ENCODE results near the gene CACFD1.

The CACFD1 gene

GRCh38 chr9:133518706-133519449 is 59.1 kb downstream of the CACFD1 start:
- no peak for ATAC-seq

GRCh38 chr9:133519693-133520092 is 59.9 kb downstream of the CACFD1 start:
- no peak for ATAC-seq

GRCh38 chr9:133520121-133520835 is 60.5 kb downstream of the CACFD1 start:
- ATAC-seq, result no peak

All from activated CD4-positive, CD25-positive, alpha-beta regulatory T cell treated with anti-CD3 and anti-CD28 coated beads, Interleukin-2, amount 50 U/mL, for 24 hours (primary cell).